ENCODE results near the gene SS18L1.
"Not testable (repeated sequence)": the region's sequence is repeated elsewhere in the genome, so short reads cannot be mapped to it uniquely, and the experiment has no call there.

The SS18L1 gene

GRCh38 chr20:62143081-62143956 lies at the start of gene SS18L1, which contains the start of gene PSMA7:
TSS of gene SS18L1 (plus strand) at chr20:62143769. CDS start at chr20:62143821, 52 bp downstream.
TSS of gene PSMA7 (minus strand) at chr20:62143394. CDS start at chr20:62143303, 91 bp downstream.
- peak; percentile 87 for DNase-seq

- DNase-seq, result no peak
Observed at GRCh38 chr20:62096421-62097380, 46.9 kb upstream of the SS18L1 start.

DNA sequence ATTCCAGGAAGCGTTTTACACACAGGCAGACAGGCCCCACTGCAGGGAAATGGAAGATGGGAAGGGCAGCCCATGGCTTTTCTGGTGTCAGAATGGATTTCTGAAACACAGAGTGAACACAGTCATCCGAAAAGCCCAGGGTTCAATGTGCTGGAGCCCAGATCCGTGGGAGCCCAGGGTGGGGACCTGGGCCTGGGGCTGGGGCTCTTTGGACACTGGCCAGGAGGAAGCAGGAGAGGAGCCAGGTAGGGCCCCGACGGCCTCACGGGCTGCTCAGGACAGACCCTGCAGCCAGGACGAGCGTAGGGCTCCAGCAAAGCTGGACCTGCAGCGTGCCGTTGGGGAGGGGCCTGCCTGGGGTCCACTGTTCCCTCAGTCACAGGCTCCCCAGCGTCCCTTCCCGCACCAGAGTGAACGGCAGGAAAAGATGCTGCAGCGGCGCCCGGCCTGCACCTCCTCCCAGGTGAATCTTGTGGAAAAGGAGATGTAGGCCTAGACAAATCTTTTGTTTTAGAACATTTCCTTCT lies 45.6 kb upstream of the SS18L1 start:
- no peak for DNase-seq

- DNase-seq, result no peak
Observed at GRCh38 chr20:62101078-62101477, 42.5 kb upstream of the SS18L1 start.

DNA sequence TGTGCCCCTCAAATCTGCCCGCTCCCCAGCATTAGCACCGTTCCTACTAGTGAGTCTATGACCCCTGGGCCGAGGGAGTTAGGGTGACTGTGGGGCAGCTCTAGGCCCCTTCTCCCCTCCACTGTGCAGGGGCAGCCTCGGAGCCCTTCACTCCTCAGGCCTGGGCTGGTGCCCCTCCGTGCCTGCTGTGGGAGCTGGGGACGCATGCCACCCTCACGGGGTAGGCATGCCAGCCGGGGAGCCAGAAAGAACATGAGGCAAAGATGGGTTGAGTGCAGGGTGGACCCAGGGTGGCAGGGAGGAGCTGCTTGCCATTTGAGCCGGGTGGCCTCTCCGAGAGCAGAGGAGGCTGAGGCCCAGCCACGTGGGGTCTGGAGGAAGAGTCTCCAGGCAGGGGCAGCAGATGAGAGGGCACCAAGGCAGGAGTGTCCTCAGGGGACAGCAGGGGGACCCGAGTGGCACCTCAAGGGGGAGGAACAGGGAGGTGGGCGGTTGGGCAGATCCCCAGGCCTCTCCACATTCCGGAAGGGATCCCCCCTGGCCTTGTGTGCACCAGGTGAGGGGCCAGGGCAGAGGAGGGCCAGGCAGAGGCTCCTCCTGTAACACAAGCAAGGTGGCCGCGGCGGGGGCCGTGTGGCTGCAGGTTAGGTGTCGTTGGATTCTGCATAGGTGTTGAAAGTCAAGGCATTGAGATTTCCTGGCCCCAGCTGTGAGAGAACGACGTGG lies 39.9 kb upstream of the SS18L1 start:
- no peak for DNase-seq

DNA sequence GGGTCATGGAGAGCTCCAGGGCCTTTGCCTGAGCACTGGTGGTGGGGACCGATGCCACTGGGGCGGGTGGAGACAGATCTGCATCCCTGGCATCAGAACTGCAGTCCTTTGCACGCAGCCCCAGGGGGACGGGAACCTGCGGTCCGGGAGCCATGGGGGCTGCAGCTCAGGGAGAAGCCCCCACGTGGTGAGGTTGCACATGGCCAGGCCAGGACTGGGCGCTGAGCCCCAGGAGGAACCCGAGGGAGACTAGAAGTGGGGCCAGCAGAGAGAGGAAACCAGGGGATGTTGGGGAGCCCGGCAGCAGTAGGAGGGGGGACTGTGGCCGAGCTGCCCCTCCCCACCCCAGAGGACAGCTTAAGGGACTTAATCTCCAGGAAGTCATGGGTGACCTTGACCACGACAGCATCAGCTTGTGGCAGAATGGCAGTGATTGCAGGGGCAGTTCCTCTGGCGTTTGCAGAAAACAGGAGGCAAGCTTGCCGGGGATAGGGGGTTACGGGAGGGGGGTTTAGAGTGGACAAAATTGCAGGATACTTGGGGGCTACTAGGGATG lies 39.3 kb upstream of the SS18L1 start:
- DNase-seq, result no peak

GRCh38 chr20:62104791-62105345 lies 38.7 kb upstream of the SS18L1 start:
- no peak for DNase-seq

DNA sequence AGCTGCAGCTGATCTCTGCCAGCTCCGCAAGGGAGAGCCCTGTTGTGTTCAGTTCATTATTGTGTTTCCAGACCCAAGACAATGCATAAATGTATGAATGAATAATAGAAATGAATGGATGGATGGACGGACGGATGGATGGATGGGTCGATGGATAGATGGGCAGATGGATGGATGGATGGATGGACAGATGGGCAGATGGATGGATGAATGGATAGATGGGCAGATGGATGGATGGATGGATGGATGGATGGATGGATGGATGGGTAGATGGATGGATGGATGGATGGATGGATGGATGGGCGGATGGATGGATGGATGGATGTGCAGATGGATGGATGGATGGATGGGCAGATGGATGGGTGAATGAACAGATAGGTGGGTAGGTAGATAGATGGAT lies 38.0 kb upstream of the SS18L1 start:
- no peak for DNase-seq

- no peak for DNase-seq
Observed at GRCh38 chr20:62111148-62111547, 32.4 kb upstream of the SS18L1 start.

- DNase-seq, result no peak
Observed at GRCh38 chr20:62112368-62112767, 31.2 kb upstream of the SS18L1 start.

GRCh38 chr20:62114894-62115293 lies 28.7 kb upstream of the SS18L1 start:
- no peak for DNase-seq

GRCh38 chr20:62115800-62116407 lies 27.7 kb upstream of the SS18L1 start:
- DNase-seq, result not testable (repeated sequence)

DNA sequence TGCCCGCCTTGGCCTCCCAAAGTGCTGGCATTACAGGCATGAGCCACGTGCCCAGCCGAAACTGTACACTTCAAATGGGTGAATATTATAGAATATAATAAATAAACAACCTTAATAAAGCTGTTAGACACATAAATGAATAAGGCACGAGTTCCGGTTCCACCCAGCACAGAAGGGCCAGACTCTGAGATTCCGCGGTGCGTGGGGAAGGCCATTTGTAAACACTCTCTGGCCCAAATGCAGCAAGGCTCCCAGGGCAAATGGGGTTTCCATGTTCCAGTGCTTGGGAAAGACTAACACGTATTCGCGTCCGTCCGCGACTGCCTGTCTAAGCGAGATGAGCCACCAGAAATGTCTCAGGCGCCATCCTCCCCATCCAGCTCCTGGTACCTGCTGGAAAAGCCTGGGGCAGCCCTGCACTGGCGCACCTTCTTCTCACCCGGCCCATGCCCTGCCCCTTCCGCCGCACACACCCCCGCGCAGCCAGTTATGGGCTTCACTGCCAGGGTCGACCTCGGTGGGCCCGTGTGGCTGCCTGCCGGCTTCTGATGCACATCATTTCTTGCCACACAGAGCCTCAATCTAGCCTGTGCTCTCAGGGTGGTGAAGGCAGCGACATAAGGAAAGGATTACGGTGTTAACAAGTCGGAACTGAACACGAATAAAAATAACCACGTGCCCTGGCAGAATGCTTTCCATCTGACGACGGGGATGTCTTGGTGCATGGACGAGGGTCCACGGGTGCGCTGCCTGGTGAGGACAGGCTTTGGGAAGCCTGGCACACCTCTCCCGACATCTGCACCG lies 26.8 kb upstream of the SS18L1 start:
- no peak for DNase-seq

- no peak for DNase-seq
Observed at GRCh38 chr20:62117362-62117646, 26.3 kb upstream of the SS18L1 start.

DNA sequence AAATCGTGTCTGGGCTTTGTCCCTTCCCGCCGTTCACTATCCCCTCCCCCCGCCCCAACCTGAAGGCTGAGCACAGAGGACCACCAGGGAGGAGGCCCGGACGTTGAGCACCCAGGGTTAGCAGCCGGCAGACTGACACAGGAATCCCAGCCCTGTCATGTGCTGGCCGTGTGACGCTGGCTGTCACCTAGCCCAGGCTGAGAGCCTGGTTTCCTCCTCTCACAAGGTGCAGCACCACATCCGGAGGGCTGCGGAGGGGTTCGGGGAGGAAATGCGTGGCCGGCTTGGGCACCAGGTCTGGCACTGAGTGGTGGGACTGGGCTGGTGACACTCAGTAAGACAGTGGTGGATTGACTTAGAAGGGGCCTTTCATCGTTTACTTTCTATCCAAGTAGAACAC lies 25.9 kb upstream of the SS18L1 start:
- peak; percentile 44 for DNase-seq

DNA sequence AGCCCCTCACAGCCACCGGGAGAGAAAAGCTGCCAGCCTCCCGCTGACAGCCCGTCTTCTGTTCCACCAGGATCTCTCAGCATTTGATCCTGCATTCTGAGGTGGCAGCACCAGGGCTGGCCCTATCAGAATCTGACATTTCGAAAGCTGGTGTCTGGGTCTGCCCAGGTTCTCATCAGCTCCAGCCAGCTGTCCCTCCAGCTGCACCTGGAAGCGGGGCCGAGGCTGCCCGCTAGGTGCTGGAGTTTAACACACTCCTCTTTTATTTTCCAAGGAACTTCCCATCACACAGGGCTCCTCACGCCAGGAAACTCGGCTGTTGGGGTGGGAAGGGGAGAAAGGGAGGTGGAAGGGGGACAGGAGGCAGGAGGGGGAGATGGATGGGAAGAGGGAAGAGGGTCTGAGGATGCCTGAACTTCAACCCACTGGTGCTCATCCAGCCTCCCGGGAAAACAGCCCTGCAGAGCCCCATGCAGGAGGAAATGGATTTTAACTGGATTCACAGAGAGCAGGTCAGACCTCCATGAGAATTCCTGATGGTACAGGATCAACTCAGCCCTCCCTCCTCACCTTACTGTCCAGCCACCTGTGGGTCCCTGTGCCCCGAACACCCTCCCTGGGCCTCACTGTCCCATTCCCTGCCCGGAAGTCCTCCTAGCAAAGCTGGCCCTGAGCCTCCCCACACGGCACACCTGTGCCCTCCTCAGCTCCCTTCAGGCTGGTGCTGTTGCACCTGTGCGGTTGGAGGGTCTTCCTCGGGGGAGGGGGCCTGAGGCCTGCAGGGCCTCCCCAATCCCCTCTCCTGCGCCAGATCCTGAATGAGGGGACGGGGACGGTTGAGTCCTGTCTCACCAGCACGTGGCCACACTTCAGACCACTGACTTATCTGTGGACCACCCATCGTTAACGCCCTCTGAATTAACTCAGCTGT lies 25.2 kb upstream of the SS18L1 start:
- DNase-seq, result no peak

- no peak for DNase-seq
Observed at GRCh38 chr20:62119115-62119514, 24.5 kb upstream of the SS18L1 start.

DNA sequence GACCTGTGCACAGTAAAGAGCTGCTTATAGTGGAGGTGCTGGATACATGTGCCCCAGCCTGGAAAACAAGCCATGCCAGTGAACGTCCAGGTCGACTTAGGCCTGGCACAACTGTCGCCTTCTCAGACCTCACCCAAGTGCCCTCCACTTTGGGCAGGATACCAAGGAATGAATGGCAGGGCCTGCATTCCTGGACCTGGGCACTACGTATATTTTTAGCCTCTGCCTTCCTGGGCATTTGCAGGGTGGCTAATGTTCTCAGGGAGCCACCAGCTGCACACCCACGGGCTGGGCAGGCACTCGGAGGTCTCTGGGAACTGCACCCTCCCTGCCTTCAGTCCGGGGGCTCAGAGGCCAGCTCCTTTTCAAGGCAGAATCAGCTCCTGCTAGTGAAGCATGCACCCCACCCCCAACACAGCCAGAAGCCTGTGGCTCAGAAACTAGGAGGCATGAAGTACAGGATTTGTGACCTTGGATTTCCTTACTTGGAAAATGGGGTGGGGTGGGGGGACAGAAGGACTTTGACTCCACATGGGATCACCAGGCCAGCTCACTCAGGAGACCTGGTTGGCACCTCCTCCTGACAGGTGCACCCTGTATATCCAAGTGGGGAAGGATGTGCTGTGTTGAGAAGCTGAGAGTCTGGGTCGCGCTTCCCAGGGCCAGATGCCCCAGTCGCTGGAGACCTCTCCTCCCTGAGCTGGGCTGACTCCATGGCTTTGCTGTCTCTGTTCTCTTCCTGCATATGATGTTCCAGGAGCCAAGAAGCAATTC lies 23.8 kb upstream of the SS18L1 start:
- DNase-seq, result no peak

DNA sequence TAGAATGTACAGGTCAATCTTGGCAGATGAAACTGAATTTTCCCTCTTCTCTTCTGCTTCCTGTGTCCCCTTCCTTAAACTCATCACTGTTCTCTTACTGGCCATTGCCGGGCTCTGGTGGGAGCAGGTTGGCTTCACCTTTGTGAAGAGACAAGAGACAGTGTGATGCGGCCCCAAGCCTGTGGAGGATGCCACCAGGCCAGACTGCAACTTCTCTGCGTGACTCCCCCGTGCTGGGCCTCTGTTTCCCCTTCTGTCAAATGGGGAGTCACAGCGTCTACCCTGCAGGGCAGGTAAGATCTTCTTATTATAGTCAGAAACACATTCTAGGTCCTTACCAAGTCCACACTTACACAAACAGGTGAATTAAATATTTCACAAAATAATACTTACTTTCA lies 23.2 kb upstream of the SS18L1 start:
- no peak for DNase-seq
